Naive thymus-derived CD8-positive, alpha-beta T cell (primary cell): ENCODE data around the gene MAPK7. TPM values are rescaled to one million over a fixed set of nuclear protein-coding genes. Genes with fewer than 3 reads are reported as not detected.
A peak's percentile ranks its signal among the peaks of the same experiment; 100 is the strongest.

Experiments used
- ATAC-seq, 2 donors: fragments of 150-1000 bp; cut with Tn5 transposase in 1 of 2; sonication (Bioruptor Pico), chemical (Tn5 transposase) in 1 of 2; 1 replicate in 1 of 2; 2 replicates in 1 of 2; pipeline ENCODE4 v1.10.0; 2021; ENCODE audit warnings: mild to moderate bottlenecking in 2 of 2, moderate library complexity in 2 of 2
- POLR2A ChIA-PET: fragments of 350-600 bp; sonication (Branson Sonifier 250); formaldehyde crosslinking; loops from one replicate; lab custom pipeline; 2021; ENCODE audit warnings: antibody characterized with exemption; lab: Charles Lee
- DNase-seq, 10 donors: peaks; one replicate each; pipeline versions ENCODE4 v3.0.0 to v3.0.0-alpha.2; 2020 to 2022
- H3K27ac Mint-ChIP-seq, 10 donors: one replicate each; pipeline ENCODE4 v1.8.0; 2020 to 2022; ENCODE audit warnings: mild to moderate bottlenecking in 10 of 10, mixed read lengths in 10 of 10, moderate library complexity in 4 of 10, inconsistent platforms in 1 of 10
- H3K27me3 Mint-ChIP-seq, 5 donors: one replicate each; pipeline ENCODE4 v1.8.0; 2021 to 2022; ENCODE audit warnings: mixed read lengths in 5 of 5
- H3K36me3 Mint-ChIP-seq, 3 donors: one replicate each; pipeline ENCODE4 v1.8.0; 2020 to 2022; ENCODE audit warnings: mixed read lengths in 3 of 3, mild to moderate bottlenecking in 2 of 3, inconsistent platforms in 1 of 3
- H3K4me1 Mint-ChIP-seq, 4 donors: one replicate each; pipeline ENCODE4 v1.8.0; 2021 to 2022; ENCODE audit warnings: mixed read lengths in 4 of 4
- H3K4me3 Mint-ChIP-seq, 10 donors: one replicate each; pipeline ENCODE4 v1.8.0; 2020 to 2022; ENCODE audit warnings: mild to moderate bottlenecking in 10 of 10, mixed read lengths in 10 of 10, moderate library complexity in 6 of 10, inconsistent platforms in 1 of 10
- H3K9me3 Mint-ChIP-seq, 9 donors: one replicate each; pipeline ENCODE4 v1.8.0; 2020 to 2022; ENCODE audit warnings: mixed read lengths in 9 of 9, mild to moderate bottlenecking in 3 of 9, inconsistent platforms in 1 of 9, moderate library complexity in 1 of 9
- microRNA-seq: library from miRNA; unstranded; fragments of <30 nt; microRNA quantifications from one replicate; pipeline ENCODE4 v1.2.0, GENCODE V29; 2022; ENCODE audit warnings: borderline microRNAs expressed
- polyA plus RNA-seq, 3 donors: library from polyadenylated mRNA; unstranded; fragments of 300-500 nt; fragmentation: Illumina TruSeq; gene quantifications; one replicate each; pipeline ENCODE4 v1.2.3, GENCODE V29; 2021
- total RNA-seq, 8 experiments: library from RNA in 2 of 8; stranded (reverse) in 2 of 8; gene quantifications; one replicate each; pipeline ENCODE4 v1.2.3 and lab custom pipeline; 2021 to 2026

MAPK7 gene
- total and polyA plus RNA-seq, 5 experiments from 2014 or later, result 2.9 to 22.2 (median 7.7) TPM

- DNase-seq (no peak), ATAC-seq (no peak)
- H3K27ac Mint-ChIP-seq, result no peak overlapping the region
- H3K27me3 Mint-ChIP-seq, result peaks cover 0 to 10% (median 1%) of the 10 kb centered on the region in 5 donors
- H3K36me3 Mint-ChIP-seq, result no peaks in the 10 kb centered on the region
- POLR2A ChIA-PET, result no interaction called here
- H3K4me1 Mint-ChIP-seq, result no peaks in the 10 kb centered on the region
- H3K9me3 Mint-ChIP-seq, result no peaks in the 10 kb centered on the region
- H3K4me3 Mint-ChIP-seq, result no peak overlapping the region
These were observed 53.4 kb downstream of the MAPK7 start for GRCh38 chr17:19431691-19432090.

Small RNA genes within 50 kb of the gene (microRNA-seq; reads per million reads assigned to microRNA genes)
- 14.4 reads per million, percentile 35 among the genes with 10 or more reads in this experiment for gene MIR1180

Other genes with a start within 250 kb of the MAPK7 start
- gene EPN2, start 141.1 kb upstream of the MAPK7 start, total RNA-seq, result 1 to 10 TPM; 6.1 to 6.5 TPM
- 1 to 10 TPM; 1.3 to 3.7 (median 1.6) TPM for gene EPN2, start 141.1 kb upstream of the MAPK7 start, polyA plus RNA-seq
- gene B9D1, start 15.8 kb upstream of the MAPK7 start, total RNA-seq, result 1 to 10 TPM; 1.9 to 3.1 TPM
- gene B9D1, start 15.8 kb upstream of the MAPK7 start, polyA plus RNA-seq, result 1 to 10 TPM in 1 of 3 donors, under 1 TPM in 2; 0.75 to 1.8 (median 0.91) TPM
- not detected for gene MFAP4, start 8.7 kb downstream of the MAPK7 start, total RNA-seq
- not detected for gene MFAP4, start 8.7 kb downstream of the MAPK7 start, polyA plus RNA-seq
- gene RNF112, start 32.7 kb downstream of the MAPK7 start, total RNA-seq, result 1 to 10 TPM; 1.3 to 2.2 TPM
- gene RNF112, start 32.7 kb downstream of the MAPK7 start, polyA plus RNA-seq, result under 1 TPM in 1 of 3 donors, not detected in 2; 0.22 TPM
- gene SLC47A1, start 155.4 kb downstream of the MAPK7 start, total RNA-seq, result not detected
- under 1 TPM in 2 of 3 donors, not detected in 1; 0.29 to 0.69 TPM for gene SLC47A1, start 155.4 kb downstream of the MAPK7 start, polyA plus RNA-seq